HG03442 (cell line): ENCODE measurements around the gene SLC9A1.
"Not testable (repeated sequence)": the region's sequence is repeated elsewhere in the genome, so short reads cannot be mapped to it uniquely, and the experiment has no call there.

Experiments
- ATAC-seq: cut with Tn5 transposase; IDR thresholded peaks from one replicate; pipeline ENCODE4 v1.9.1; 2021; ENCODE audit warnings: mild to moderate bottlenecking, moderate library complexity; ENCODE audit not compliant: unreplicated experiment

The SLC9A1 gene

DNA sequence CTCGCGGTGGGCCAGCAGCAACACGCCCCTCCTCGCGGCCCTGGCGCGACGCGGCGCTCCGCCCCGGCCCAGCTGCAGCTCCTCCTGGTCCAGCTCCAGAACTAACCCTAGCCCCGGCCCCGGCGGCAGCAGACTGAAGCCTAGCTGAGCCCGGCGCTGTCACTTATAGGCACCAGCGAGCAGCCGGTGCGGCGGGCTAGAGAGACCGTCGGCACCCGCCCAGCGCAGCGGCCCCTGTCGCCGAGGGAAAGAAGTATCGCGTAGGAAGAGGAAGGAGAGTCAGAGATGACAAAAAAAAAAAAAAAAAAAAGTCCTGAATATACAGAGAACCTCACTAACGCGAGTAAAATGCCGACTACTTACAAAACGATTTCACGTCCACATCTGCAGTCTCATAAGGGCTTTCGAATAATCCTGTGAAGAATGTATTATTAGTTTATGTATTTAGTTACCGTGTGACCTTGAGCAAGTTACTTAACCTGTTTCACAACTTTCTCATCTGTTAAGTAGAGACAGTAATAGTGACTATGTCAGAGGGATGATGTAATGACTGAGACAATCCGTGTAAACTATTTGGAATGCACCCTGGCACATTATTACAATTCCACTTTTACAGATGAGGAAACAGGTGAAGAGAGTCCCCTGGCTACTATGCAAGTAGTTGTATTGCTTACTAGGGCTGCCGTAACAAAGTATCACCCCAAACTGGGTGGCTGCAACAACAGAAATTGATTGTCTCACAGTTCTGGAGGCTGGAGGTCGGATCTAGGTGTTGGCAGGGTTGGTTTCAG lies at the start of gene SLC9A1:
SLC9A1 (minus strand) TSS at position 135 of the 791 bp plus-strand sequence. CDS start 791 bp downstream, outside the sequence.
- peak; percentile 78 for ATAC-seq

DNA sequence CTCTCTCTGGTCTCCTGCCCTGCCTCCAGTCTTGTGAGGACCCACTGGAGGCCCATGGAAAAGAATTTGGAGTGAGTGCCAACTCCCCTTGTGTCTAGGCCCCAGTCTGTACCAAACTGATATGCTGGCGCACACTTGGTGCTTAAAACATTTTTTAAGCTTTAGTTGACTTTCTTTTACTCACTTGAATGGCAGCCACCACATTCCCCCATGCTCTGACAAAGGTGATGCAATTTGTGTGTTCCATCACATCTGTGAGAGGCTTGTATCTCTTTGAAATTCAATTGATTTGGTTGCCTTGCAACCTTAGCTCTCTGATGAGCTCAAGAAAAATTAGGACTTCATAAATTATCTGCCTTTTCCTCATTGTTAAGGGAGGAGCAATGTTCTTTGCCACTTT lies 49.0 kb upstream of the SLC9A1 start:
- no peak for ATAC-seq

DNA sequence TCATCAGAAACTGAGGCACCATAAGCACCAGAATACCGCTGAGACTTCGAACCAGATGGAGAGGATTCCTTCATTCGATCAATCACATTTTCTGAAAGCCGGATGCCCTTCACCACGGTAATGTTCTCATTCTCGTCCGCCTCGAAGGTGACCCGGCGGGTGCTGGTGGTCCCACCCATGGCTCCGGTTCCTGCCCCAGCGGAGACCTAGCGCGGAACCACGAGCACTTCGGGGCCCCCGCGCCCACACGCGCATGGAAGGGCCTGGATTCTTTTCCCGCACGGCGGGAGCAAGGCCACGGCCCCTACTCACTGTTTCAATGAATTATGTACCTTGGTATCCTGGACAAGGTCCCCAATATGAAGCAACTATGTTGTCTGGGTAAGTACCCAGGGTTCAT lies 46.4 kb upstream of the SLC9A1 start:
- ATAC-seq: no peak

DNA sequence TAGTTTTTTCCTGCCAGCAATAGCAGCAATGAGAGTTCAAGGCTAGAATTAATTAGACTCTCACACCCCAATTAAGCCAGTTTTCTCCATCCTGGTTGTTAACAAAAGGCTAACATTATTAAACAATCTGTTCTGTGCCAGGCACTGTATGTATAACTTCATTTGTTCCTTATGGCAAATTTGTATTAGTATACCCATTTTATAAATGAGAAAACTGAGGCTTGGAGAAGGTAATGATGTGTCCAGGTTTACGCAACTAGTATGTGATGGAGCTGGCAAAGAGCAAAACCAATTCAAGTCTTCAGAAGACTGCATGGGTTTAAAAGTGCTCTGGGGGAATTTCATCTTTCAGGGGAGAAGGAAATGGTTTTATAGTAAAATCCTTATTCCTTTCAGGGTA lies 38.3 kb upstream of the SLC9A1 start:
- no peak for ATAC-seq

DNA sequence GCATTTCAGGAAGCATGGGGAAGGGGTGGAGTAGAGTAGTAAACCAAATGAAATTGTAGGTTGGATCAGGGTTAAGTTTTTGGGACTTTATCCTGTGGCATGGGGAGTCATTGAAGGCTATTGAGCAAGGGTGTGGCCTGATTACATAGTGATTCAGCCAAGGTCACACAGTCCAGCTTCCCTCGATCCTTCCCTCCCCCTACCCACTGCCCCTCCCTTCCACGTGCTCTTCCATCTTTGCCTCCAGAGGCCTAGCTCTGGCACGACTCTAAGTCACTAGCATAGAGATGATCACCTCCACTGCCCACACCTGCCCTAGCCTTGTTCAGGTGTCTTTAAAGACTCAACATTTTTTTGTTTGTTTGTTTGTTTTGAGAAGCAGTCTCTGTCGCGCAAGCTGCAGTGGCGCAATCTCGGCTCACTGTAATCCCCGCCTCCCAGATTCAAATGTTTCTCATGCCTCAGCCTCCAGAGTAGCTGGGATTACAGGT lies 37.2 kb upstream of the SLC9A1 start:
- ATAC-seq: no peak

DNA sequence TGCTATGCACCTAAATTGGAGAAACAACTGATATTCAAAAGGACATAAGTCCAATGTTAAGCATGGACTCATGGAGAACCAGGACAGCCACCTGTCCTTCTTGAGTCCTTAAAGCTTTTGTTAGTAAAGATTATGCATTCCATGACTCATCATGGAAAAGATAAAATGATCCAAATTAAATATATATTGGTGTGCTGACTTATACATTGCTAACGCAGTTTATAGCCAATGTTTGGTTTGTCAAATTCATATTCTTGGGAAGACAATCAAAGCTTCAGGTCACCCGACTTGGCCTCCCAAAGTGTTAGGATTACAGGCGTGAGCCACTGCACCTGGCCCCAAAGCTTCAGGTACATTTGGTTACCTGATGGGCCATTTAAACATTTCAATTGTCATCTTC lies 29.7 kb upstream of the SLC9A1 start:
- not testable (repeated sequence) for ATAC-seq

DNA sequence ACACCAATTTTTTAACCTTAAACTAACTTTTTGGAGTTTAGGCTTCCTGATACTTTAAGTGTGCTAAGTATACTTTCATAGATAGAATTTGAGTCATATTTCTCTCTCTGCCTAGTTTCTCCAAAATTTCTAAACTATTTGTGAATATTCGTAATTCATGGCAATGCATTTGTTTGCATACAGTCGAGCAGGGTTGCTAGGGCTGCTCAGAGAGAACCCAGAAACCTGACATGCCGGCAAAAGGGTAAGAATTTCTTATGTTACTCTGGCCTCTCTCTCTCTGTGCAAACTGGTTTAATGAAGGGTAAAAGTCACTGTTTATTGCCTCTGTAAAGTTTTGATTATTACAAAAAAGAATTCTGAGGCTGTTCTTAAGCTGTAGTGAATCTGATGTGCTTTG lies 25.1 kb upstream of the SLC9A1 start:
- no peak for ATAC-seq

DNA sequence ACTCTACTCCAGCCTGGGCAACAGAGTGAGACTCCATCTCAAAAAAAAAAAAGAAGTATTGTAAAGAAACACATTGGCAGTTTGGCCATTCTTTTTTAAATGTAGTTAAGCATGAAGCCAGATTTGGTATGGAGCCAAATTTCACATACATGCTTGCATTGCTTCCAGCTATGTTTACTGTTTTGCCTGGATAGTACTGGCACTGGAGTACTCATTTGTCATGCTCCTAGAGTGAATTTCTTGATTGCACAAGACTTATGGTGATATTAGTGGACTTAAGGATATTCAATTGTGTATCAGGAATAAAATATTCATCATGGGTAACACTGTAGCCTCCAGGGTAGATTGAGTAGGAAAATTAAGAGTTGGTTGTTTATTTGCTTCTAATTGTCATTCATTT lies 24.5 kb upstream of the SLC9A1 start:
- ATAC-seq: no peak

DNA sequence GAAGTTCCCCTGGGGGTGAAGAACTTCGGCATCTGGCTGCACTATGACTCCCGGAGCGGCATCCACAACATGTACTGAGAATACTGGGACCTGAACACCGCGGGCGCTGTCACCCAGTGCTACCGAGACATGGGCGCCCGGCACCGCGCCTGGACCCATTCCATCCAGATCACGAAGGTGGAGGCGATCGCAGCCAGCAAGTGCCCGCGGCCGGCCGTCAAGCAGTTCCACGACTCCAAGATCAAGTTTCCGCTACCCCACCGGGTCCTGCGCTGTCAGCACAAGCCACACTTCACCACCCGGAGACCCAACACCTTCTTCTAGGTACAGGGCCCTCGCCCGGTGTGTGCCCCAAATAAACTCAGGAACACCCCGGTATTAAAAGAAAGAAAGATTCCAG lies 22.0 kb upstream of the SLC9A1 start:
- no peak for ATAC-seq

DNA sequence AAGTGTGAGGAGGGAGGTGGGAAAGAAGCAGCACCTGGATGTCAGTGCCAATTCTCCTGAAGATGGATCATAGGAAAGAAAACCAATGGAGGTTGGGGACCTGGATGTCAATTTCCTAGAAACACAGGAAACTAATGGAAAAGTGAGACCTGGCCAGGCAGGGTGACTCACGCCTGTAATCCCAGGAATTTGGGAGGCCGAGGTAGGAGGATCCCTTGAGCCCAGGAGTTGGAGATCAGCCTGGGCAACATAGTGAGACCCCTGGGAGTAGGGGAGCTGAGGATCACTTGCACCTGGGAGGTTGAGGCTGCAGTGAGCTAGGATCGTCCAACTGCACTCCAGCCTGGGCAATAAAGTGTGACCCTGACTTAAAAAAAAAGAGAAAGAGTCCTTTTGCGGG lies 21.4 kb upstream of the SLC9A1 start:
- ATAC-seq: no peak

DNA sequence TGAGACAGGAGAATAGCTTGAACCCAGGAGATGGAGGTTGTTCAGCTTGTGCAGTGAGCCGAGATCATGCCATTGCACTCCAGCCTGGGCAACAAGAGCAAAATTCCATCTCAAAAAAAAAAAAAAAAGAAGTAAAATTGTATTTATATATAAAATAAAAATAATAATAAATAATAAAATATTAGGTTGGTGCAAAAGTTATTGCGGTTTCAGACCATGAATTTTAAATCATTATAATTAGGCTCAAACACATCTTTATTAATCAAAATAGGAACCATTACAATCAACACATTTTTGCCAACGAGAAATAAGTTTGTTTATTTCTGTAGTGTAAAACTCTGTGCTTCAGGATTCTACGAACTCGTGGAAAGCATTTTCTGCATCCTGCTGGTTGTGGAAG lies 18.1 kb upstream of the SLC9A1 start:
- not testable (repeated sequence) for ATAC-seq

DNA sequence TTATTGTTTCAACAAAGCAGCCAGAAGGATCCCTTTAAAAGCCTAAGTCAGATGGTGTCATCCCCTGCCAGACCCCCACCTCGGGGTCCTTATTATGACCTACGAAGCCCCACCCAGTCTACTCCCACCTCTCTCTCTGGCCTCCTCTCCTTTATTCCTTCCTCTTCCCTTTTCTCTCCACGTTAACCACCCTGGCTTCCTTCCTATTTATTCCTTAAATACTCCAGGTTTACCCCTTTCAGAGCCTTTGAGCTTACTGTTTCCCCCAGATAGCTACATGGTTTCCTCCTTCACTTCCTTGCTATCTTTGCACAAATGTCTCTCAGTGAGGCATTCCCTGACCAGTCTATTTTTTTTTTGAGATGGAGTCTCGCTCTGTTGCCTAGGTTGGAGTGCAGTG lies 12.0 kb upstream of the SLC9A1 start:
- ATAC-seq: no peak

DNA sequence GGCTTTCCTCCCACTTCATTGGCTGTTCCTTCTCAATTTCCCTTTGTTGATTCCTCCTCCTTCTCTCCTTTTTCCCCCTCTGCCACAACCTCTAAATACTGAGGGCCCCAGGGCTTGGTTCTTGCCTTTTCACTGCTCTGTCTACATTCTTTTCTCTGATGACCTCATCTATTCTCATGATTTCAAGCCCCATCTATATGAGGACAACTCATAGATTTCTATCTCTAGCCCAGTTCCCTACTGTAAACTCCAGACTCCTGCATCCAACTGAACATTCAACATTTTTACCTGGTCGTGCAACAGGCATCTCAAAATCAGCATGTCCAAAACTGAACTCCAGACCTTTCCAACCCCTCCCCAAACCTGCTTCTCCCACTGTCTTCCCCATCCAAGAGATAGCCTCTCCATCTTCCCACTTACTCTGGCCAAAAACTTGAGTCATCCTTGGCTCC lies 11.5 kb upstream of the SLC9A1 start:
- no peak for ATAC-seq

DNA sequence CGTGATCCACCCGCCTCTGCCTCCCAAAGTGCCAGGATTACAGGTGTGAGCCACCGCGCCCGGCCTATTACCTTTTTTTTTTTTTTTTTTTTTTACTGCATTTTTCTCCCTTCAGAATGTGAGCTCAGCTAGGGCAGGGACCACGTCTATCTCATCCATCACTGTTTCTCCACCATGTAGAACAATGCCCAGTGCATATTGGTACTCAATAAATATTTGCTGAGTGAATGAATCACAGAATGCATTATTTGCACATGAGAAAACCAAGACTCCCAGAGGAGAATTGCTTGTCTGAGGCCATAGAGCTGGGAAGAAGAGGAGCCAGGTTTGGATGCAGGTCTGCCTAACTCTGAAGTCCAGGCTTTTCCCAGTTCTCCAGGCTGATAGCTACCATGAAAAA lies 8.2 kb upstream of the SLC9A1 start:
- no peak for ATAC-seq

DNA sequence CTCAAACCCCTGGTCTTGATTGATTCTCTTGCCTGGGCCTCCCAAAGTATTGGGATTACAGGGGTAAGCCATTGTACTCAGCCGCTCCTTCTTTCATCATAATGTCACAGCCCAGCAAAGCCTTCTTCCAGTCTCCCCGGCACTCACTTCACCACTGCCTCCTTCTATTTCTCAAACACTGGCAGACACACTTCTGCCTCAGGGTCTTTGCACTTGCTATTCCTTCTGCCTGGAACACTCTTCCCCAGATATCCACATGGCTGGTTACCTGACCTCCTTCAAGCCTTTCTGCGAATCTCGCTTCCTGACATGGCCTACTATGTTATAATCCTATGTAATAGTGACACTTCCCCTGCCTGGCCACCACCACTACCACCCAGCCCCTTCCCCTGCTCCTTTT lies 7.2 kb upstream of the SLC9A1 start:
- ATAC-seq: no peak

DNA sequence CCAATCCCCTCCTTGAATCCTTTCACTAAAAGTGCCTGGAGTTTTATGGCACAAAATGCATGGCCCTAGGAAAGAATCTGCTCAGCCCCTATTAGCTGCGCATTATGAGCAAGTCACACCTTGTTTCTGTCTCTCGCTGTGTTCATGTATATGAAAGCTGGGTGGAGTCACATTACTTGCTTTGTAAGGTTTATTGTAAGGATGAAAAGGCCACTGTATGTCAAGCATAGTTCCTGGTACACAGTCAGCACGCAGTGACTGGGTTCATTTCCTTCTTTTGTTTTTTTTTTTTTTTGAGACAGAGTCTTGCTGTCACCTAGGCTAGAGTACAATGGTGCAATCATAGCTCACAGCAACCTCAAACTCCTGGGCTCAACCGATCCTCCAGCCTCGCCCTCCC lies 6.7 kb upstream of the SLC9A1 start:
- ATAC-seq: no peak

DNA sequence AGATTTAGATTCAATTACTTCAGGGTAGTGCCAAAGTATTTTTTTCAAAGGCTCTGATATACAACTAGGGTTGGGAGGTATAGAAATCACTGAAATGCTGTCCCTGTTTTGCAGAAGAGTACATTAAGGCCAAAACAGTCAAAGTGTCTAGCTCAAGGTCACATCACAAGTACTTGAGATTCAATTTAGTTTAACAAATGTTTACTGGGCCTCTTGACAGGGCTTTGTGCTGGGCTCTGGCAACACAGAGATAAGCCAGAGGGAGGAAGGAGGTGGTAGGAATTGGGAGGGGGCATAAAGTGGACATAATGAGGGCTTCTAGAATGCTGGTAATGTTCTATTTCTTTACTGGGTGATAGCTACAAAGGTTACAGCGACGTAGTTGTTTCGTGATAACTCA lies 2.3 kb upstream of the SLC9A1 start:
- ATAC-seq: no peak

DNA sequence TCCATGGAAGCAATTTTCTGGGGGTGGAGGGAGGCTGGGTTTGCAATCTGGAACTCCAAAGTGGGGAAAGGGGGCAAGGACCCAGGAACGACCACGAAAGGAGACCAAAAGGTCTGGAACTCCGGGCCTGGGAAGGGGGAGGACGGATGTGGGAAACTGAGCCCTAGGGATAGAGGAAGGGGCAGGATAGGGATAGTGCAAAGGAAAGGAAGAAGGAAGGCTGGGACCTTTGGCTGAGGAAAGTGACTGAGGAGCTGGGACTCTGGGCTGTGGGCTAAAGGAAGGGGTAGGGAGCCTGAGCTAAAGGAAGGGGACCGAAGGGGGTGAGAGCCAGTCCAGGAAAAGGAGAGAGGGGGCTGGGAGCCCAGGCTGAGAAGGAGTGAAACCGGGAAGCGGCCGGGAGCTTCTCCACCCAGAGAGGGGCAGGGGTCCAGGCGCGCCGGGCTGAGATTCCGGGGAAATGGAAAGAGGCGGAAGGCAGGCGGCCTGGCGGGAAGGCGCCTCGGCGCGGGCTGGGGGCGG lies 395 bp downstream of the SLC9A1 start:
- no peak for ATAC-seq

DNA sequence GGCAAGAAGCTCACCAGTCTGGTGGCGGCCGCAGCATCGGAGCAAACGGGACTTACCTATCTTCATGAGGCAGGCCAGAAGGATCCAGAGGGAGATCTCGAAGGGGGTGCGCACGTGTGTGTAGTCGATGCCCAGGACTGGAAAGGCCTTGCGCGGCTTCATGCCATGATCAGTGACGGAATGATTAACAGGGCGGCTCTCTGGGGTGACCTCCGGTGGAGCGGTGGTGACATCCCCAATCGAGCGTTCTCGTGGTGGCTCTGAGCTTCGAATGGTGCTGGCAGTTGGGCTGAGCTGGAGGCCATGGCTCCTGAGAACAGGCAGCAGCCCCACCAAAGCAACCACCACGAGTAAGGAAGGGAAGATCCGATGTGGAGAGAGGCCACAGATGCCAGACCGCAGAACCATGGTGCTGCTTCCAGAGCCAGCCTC lies 982 bp downstream of the SLC9A1 start:
- no peak for ATAC-seq

DNA sequence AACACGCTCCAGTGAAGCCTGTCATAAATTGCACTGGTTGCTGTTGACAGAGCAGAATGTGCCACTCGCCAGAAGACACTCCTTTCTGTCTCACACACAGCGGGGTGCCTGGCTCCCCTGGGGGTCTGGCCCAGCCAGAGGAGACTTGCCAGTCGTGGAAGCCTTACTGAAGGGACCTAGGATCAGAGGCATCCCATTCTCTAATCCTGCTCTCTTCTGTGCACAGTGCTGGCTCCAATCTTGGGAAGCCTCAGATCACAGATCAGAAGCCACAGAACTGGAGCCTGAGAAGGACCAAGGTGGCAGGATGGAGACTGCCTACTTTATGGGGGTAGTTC lies 1.4 kb downstream of the SLC9A1 start:
- no peak for ATAC-seq

DNA sequence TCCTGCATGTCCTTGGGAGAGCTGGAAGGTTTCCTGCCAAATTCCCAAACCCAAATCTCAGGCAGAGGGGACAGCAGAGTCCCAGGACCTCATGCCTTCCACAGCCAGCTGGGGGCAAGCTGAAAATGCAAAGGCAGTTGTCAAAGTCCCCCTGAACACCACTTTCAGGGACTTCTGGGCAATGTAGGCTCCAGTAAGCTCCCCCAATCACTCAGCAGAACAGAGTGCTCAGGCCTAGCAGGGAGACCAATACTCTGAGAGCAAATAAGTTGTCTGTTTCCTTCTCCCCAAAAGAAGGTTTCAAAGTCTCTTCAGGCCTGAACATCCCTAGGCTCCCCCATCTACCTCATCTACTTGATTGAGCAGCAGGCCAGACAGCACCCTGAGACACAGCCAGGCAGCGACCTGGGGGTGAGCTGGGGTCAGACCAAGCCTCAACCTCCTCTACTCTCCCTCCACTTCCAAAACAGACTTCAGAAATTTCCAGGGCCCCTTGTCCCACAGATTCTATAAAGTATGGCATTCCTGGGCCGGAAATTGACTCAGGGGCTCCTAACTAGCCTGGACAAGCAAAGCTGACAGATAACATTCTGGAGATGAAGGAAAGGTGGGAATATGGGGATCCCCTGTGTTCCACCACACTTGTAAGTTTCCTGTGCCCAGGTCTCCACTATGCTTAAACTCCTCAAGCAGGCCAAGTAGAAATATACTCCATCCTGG lies 1.9 kb downstream of the SLC9A1 start:
- no peak for ATAC-seq
